GM19043 (cell line): Measurements from ENCODE around the gene FAM171A1.
"Not testable (repeated sequence)": the region's sequence is repeated elsewhere in the genome, so short reads cannot be mapped to it uniquely, and the experiment has no call there.

ENCODE experiments used
- ATAC-seq: cut with Tn5 transposase; IDR thresholded peaks from one replicate; pipeline ENCODE4 v1.9.1; 2021; ENCODE audit warnings: low read depth; ENCODE audit not compliant: unreplicated experiment

The FAM171A1 gene

GRCh38 chr10:15346440-15347141 lies 24.5 kb downstream of the FAM171A1 start:
- ATAC-seq, result no peak

- ATAC-seq, result no peak
Observed at GRCh38 chr10:15345450-15345849, 25.6 kb downstream of the FAM171A1 start.

GRCh38 chr10:15344876-15345285 lies 26.2 kb downstream of the FAM171A1 start:
- no peak for ATAC-seq

GRCh38 chr10:15344256-15344875 lies 26.7 kb downstream of the FAM171A1 start:
- ATAC-seq, result no peak

GRCh38 chr10:15342970-15343369 lies 28.1 kb downstream of the FAM171A1 start:
- no peak for ATAC-seq

- ATAC-seq, result no peak
Observed at GRCh38 chr10:15341502-15342128, 29.5 kb downstream of the FAM171A1 start.

GRCh38 chr10:15339892-15340291 lies 31.2 kb downstream of the FAM171A1 start:
- no peak for ATAC-seq

- not testable (repeated sequence) for ATAC-seq
Observed at GRCh38 chr10:15337441-15337923, 33.6 kb downstream of the FAM171A1 start.

GRCh38 chr10:15336211-15336610 lies 34.9 kb downstream of the FAM171A1 start:
- ATAC-seq, result no peak

GRCh38 chr10:15335508-15335907 lies 35.6 kb downstream of the FAM171A1 start:
- no peak for ATAC-seq

- no peak for ATAC-seq
Observed at GRCh38 chr10:15334650-15335323, 36.3 kb downstream of the FAM171A1 start.

GRCh38 chr10:15333909-15334649 lies 37.0 kb downstream of the FAM171A1 start:
- ATAC-seq, result no peak

GRCh38 chr10:15333181-15333580 lies 37.9 kb downstream of the FAM171A1 start:
- not testable (repeated sequence) for ATAC-seq

- ATAC-seq, result no peak
Observed at GRCh38 chr10:15331461-15331860, 39.6 kb downstream of the FAM171A1 start.

- no peak for ATAC-seq
Observed at GRCh38 chr10:15329437-15329836, 41.7 kb downstream of the FAM171A1 start.

- no peak for ATAC-seq
Observed at GRCh38 chr10:15325944-15326284, 45.2 kb downstream of the FAM171A1 start.

GRCh38 chr10:15325243-15325943 lies 45.7 kb downstream of the FAM171A1 start:
- ATAC-seq, result no peak

- no peak for ATAC-seq
Observed at GRCh38 chr10:15324611-15325010, 46.5 kb downstream of the FAM171A1 start.

GRCh38 chr10:15324113-15324512 lies 47.0 kb downstream of the FAM171A1 start:
- ATAC-seq, result no peak

- no peak for ATAC-seq
Observed at GRCh38 chr10:15322356-15322755, 48.7 kb downstream of the FAM171A1 start.
